ENCODE results near the gene MUS81.

MUS81 gene

DNA sequence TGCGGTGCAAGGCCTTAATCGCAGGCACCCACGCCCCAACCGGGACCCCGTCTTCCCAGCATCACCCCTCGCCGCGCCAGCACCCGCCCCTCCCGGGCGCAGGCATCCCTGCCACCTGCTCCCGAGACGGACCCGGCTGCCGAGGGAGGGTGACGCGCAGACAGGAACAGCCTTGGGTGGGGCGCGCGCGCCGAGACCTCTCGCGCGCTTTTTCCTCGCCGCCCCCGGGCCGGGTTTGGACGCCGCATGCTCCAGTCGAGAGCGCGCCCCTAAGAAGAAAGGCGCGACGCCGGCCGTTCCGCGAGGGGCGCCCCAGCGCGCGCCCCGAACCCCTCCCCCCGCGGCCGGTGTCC is 2.8 kb upstream of the MUS81 start:
- Histone ChIP-seq H3K36me3 (replicated peaks) (peaks cover 53% of the 10 kb centered on the region), H3K27ac (peak overlapping the region; percentile 93)
- in situ Hi-C loops (cut with HindIII; ENCODE audit: low pct_ligation_motif_present, low sequenced_read_pairs) = no loop called here

GRCh38 chr11:65857853-65858680 is 2.2 kb upstream of the MUS81 start, which contains the start of gene CFL1:
Gene CFL1 (minus strand): TSS chr11:65858180. CDS start chr11:65858099, 81 bp downstream.
- peak; percentile 98 for DNase-seq
- peak within 1 kb of the TSS; percentile 93 for H3K27ac ChIP-seq
- peaks cover 52% of the 10 kb centered on the region for H3K36me3 ChIP-seq (replicated peaks)
- peak within 1 kb of the TSS; percentile 95 for H3K4me3 ChIP-seq (ENCODE audit: low read depth, low read length)
- H3K27me3 ChIP-seq (replicated peaks) = no peaks in the 10 kb centered on the region
- in situ Hi-C loops (cut with HindIII; ENCODE audit: low pct_ligation_motif_present, low sequenced_read_pairs) = no loop called here
- TF ChIP-seq, protein P1, sequence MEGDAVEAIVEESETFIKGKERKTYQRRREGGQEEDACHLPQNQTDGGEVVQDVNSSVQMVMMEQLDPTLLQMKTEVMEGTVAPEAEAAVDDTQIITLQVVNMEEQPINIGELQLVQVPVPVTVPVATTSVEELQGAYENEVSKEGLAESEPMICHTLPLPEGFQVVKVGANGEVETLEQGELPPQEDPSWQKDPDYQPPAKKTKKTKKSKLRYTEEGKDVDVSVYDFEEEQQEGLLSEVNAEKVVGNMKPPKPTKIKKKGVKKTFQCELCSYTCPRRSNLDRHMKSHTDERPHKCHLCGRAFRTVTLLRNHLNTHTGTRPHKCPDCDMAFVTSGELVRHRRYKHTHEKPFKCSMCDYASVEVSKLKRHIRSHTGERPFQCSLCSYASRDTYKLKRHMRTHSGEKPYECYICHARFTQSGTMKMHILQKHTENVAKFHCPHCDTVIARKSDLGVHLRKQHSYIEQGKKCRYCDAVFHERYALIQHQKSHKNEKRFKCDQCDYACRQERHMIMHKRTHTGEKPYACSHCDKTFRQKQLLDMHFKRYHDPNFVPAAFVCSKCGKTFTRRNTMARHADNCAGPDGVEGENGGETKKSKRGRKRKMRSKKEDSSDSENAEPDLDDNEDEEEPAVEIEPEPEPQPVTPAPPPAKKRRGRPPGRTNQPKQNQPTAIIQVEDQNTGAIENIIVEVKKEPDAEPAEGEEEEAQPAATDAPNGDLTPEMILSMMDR (IDR thresholded peaks at IDR 0.05; ENCODE audit: low read depth, low read length, missing control alignments) = no peak

More for the DNA sequence above, 2.8 kb upstream of the MUS81 start:
- DNase-seq = no peak
- H3K4me3 ChIP-seq (ENCODE audit: low read depth, low read length) = peak overlapping the region; percentile 95
- TF ChIP-seq, protein P1 (IDR thresholded peaks at IDR 0.05; ENCODE audit: low read depth, low read length, missing control alignments) = no peak
- H3K27me3 ChIP-seq (replicated peaks) = no peaks in the 10 kb centered on the region

DNA sequence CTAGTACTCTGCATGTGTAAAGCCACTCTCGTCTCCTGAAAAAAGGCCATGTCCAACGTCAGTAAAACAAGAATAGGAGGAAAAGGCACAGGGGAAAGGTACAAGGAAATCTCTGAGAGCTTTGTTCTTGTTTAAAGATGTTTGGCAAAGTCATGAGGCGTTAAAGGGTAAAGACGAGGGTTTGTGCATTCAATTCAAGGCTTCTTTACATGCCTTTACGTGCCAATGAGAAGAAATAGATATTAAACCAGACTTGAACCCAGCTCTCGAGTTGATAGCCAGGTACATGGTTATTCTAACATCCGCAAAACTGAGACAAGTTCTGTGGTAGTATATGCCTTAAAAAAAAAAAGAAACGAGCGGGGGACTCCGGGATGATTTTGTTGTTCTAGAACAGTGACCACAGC is 1.5 kb upstream of the MUS81 start:
- TF ChIP-seq, protein P1 (IDR thresholded peaks at IDR 0.05; ENCODE audit: low read depth, low read length, missing control alignments) = no peak
- DNase-seq = no peak
- Histone ChIP-seq H3K4me3 (ENCODE audit: low read depth, low read length) (peak overlapping the region; percentile 61), H3K27ac (peak overlapping the region; percentile 93), H3K36me3 (replicated peaks) (peaks cover 52% of the 10 kb centered on the region), H3K27me3 (replicated peaks) (no peaks in the 10 kb centered on the region)
- in situ Hi-C loops (cut with HindIII; ENCODE audit: low pct_ligation_motif_present, low sequenced_read_pairs) = no loop called here

GRCh38 chr11:65859095-65859811 is 980 bp upstream of the MUS81 start:
- Histone ChIP-seq H3K4me3 (ENCODE audit: low read depth, low read length) (peak overlapping the region; percentile 89), H3K27ac (peak overlapping the region; percentile 93), H3K36me3 (replicated peaks) (peaks cover 52% of the 10 kb centered on the region), H3K27me3 (replicated peaks) (no peaks in the 10 kb centered on the region)
- DNase-seq = peak; percentile 98
- in situ Hi-C loops (cut with HindIII; ENCODE audit: low pct_ligation_motif_present, low sequenced_read_pairs) = no loop called here
- TF ChIP-seq, protein P1 (IDR thresholded peaks at IDR 0.05; ENCODE audit: low read depth, low read length, missing control alignments) = peak; percentile 13

GRCh38 chr11:65859812-65860277 is 388 bp upstream of the MUS81 start:
- TF ChIP-seq, protein P1 (IDR thresholded peaks at IDR 0.05; ENCODE audit: low read depth, low read length, missing control alignments) = no peak
- Histone ChIP-seq H3K27me3 (replicated peaks) (no peaks in the 10 kb centered on the region), H3K36me3 (replicated peaks) (peaks cover 53% of the 10 kb centered on the region), H3K4me3 (ENCODE audit: low read depth, low read length) (peak overlapping the region; percentile 89), H3K27ac (peak overlapping the region; percentile 93)
- in situ Hi-C loops (cut with HindIII; ENCODE audit: low pct_ligation_motif_present, low sequenced_read_pairs) = no loop called here
- no peak for DNase-seq

All from brain microvascular endothelial cell (primary cell).